Measurements from ENCODE around the gene SNTG2.
"Not testable (repeated sequence)": the region's sequence is repeated elsewhere in the genome, so short reads cannot be mapped to it uniquely, and the experiment has no call there.

Gene SNTG2

DNA sequence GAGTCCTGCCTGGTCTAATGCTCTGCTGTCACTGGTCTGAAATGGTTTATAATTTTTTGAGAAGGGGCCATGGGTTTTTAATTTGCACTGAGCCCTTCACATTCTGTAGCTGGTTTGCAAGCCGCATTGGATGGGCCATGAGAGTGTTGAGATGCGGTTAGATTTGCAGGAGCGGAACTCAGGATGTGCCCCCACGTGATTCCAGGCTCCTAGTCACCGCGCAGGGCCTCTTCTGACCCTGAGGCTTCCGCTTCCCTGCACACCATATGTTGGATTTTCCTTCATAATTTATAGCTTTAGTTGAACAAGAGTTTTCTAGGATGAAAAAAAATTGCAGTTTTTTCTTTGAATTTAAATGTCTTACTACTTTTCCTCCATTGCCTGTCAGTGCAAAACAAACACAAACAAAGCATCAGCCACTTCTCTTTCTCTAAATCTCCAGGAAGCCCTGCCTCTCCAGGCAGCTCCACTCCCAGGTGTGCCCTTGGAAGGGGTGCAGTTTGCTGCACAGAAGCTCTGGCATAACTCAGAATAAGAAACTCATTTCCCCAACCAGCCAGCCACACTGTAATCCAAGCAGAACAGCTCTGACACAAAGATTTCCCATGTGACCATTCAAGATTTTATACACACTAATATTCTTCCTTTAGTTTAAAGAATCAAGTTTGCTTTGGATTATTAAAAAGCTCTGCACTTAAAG, 444.2 kb downstream of the SNTG2 start:
- DNase-seq, result no peak

DNA sequence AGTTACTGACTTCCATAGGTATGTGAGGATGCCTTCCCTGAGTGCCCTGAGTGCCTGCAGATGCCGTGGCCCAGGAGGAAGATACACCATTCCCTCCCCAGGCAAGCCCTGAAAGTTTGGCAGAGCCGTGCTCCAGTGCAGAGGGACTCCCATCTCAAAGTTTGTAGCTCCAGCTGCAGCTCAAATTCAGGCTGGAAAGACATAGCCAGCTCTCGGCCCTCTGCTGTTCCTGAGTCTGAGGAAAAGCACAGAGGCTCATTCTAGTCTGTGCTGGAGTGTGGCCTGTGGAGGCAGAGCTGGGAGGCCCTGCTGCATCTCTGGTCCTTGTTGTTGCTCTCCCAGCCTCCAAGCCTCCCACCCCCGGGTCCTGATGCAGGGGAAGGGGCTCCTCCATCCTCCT, 446.7 kb downstream of the SNTG2 start:
- DNase-seq, result no peak

DNA sequence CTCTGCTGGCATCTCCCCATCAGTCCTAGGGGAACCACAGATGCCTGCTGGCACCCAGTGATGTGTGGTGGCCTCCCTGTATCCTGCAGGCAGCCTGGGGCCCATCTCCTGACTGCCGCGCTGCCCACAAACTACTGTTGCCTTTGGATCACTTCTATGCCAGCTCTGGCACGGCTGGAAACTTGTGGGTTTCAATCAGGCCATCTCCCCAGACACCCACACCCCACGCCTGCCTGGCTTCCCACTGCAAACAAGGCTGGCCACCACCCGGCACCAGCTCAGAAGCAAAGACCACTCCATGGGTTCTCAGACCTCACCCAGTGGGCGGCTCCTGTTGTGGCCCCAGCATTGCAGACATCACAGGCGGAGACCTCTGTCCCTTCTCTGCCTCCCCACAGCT, 447.5 kb downstream of the SNTG2 start:
- no peak for DNase-seq

DNA sequence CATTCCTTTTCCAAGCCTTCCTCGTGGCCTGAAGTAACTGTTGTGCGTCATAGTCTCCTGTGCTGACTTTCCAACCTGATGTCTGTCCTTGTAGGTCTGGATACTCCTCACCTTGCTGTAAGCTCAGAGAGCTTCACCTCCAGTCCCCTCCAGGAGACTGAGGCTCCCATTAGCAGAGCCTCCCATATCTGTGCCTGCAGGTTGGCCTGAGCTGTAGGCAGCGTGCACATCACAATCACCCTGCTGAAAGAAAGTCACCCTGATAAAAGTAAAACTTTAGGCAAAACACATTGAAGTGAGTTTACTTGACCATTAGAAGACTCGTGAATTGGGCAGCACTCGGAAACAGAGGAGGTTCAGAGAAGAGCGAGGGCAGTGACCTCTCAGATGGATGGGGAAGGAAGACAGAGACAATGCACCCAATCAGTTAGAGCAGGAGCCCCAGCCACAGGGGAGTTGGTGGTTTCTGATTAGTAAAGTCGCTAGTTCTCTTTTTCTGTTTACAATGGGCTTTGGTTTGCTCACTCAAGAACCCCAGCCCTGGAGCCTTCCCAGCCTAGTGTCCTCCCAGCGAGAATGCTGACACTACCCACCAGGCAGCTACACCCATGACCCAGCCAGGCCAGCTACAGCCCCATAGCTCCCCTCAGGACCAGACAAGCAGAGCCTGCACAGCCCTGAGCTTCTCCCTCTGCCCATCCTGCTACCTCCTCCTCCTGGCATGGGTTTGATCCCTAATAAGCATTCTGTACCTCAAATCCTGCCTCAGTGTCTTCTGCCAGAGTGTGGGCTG, 450.5 kb downstream of the SNTG2 start:
- DNase-seq, result no peak

DNA sequence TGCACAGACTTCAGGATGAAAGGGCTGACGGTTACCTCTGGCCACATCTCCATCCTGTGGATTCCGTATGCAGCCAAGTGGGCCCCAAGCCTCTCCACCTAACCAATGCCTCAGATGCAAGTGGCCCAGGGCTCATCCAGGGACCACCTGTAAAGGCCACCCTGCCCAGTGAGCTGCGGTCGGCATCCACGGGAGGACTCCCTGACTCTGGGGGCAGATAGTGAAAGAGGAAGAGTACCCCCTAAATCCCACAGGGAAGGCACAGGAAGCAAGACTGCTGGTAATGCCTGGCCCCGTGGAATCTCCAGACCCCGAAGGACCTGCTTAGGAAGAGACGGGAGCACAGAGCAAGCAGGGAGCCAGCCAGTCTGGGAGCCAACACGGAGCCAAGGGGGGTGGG, 451.4 kb downstream of the SNTG2 start:
- no peak for DNase-seq

DNA sequence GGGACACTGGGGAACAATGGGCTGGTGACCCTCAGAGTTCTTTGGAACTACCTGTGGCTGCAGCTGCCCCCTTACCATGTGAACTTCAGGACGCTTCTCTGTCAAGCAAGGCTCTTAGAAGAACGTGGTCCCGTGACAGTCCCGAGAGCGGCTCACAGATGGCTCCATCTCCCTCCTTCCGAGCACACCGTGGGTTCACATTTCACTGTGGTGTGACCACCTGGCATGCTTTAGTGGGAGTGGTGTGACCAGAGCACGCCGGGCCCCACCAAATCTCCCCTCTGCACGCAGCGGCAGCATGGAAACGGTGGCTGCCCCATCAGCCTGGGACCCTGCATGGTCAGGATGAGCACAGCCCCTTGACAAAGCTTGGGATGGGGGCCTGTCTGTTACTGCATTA, 452.9 kb downstream of the SNTG2 start:
- no peak for DNase-seq

DNA sequence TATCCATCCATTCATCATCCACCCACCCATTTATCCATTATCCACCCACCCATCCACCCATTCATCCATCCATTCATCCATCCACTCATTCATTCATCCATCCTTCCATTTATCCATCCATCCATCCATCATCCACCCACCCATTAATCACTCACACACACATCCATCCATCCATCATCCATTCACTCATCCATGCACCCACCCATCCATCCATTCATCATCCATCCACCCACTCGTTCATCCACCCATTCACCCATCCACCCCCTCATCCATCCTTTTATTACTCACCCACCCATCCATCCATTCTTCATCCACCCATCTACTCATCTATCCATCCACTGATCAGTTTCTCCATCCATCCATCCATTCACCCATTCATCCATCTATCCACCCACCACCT, 454.5 kb downstream of the SNTG2 start:
- DNase-seq, result no peak

DNA sequence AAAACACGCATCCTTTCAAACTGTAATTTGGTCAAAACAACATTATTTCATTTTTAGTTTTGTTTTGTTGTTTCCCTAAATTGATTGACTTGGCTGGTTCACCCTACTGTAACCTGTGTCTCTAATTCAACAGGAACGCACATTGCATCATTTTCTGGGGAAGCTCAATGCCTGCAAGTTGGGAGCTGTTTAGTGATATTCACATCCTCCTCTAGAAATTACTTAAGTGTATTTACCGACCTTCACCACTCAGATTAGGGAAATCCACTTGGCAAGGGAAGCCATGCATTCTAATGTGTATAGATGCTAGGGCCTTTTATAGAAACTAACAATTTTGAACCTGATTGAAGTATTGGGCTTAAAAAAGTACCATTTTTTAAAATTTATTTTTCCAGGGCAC, 455.3 kb downstream of the SNTG2 start:
- DNase-seq, result no peak

DNA sequence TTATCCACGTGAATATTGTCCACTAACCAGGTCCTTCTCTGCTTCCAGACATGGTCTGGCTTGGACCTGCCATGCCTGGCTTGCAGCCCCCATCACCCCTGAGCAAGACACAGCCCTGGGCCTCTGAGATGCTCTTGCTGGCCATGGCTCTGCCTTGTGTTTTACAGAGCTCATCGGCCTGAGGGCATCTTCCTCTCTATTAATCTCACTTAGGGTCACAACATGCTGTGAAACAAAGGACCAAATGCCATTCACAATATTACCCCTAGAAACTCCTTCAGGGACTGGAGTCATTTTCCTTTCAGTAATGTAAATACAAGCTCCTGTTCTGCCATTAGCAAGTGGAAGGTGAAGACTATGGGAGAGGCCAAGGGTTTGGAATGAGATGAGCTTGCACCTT, 455.8 kb downstream of the SNTG2 start:
- no peak for DNase-seq

DNA sequence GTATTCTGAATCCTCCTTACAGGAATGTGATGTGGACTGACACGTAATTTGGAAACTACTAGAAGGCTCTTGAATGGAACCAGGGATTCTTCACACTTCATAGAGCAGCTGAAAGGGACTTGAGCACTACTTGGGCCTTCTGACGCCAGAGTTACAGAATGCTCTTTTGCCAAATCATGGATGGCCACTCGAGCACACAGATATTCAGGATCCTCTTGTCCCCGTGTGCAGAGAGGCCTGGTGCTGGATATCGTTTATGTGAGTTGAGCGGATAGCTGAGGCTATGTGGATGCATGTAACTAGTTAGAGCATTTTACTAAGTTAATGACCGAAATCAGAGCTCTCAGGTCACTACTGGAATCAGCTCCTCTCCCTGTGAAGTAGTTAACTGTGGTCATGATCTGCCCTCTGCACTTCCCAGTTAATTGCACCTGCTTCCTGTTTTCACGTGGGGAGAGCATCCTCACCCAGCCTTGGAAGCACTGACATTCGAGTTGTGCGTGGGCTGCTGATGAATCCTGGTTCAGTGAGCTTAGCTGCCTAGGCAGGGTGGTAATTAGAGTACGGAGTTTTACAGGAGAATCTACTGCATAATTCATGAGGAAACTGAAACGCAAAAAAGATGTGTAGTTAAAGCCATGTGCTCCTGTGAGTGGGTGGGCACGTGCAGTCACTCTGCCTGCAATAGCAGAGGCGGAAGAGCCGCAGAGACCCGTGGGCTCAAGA, 457.5 kb downstream of the SNTG2 start:
- DNase-seq, result no peak

DNA sequence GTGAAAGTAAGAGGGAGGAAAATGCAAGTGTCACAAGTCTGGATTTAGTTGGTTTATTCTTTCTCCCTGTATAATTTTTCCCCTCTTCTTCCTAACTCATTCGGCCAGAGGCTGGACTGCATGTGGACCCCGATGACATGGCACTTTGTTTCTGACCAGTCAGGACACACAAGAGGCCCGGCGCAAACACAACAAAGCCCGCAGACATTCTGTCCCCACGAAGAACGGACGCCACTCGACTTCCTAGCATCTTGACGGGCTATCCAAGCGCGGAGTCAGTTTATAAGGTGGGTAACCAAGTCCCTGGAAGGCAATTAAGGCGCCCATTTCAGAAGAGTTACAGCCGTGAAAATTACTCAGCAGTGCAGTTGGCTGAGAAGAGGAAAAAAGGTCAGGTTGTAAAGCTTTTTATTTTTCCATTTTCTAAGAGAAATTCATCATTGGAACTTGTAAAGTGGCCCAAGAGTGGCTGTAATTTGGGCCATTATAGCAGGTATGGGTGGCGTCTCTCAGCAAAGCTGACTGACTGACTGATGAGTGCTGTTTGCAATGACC, 462.6 kb downstream of the SNTG2 start, which contains the start of gene TPO:
TSS of gene TPO (plus strand) at position 308 of the 555 bp plus-strand sequence. CDS start 946 bp downstream, outside the sequence.
- DNase-seq, result no peak

DNA sequence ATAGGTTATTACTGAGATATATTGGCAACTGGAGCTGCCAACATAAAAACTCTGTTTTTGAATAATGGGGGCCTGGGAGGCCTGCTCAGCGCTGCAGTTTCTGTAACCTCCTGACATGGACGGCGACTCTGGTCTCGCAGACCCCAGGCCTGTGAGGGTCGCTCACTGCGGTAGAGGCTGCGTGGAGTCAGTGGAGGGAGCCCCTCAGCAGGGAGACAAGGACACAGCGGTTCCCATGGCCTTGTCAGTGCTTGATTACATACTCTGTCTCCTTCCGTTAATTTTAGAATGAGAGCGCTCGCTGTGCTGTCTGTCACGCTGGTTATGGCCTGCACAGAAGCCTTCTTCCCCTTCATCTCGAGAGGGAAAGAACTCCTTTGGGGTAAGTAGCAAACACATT, 463.5 kb downstream of the SNTG2 start:
- DNase-seq, result no peak

DNA sequence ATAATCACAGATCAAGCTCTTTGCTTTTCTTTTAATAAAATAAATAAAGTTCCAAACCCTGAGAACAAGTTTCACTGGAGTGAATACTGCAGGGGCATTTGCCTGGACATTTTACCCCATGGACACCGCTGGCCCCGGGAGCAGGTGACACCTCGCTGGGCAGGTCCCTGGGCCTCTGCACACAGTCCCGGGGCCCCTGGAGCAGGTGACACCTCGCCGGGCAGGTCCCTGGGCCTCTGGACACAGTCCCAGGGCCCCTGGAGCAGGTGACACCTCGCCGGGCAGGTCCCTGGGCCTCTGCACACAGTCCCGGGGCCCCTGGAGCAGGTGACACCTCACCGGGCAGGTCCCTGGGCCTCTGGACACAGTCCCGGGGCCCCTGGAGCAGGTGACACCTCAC, 464.3 kb downstream of the SNTG2 start:
- DNase-seq, result not testable (repeated sequence)

DNA sequence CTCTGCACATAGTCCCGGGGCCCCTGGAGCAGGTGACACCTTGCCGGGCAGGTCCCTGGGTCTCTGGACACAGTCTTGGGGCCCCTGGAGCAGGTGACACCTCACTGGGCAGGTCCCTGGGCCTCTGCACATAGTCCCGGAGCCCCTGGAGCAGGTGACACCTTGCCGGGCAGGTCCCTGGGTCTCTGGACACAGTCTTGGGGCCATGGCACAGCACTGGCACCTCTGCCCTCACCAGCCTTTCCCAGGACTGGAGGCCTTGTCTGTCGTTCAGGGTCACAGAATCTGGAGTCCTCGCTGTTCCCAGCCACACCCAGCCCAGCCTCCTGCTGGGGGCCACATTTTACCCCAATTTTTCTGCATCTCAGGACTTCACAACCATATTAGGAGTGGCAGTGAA, 464.9 kb downstream of the SNTG2 start:
- DNase-seq, result no peak

Measured in NCI-H2029 treated with DMSO at 0.1 percent for 48 hours (cell line).